ENCODE results near the gene MTNR1B. TPM values are rescaled to one million over a fixed set of nuclear protein-coding genes. Genes with fewer than 3 reads are reported as not detected.

The MTNR1B gene
- total RNA-seq, 2 donors from 2014 or later, result 0.62 TPM; not detected in 1

- no peak for TF ChIP-seq CTCF (IDR thresholded peaks at IDR 0.05)
- TF ChIP-seq POLR2AphosphoS5 (IDR thresholded peaks at IDR 0.05), result no peak
- TF ChIP-seq POLR2A (IDR thresholded peaks at IDR 0.05), result no peak
- no peak overlapping the region for H3K27ac ChIP-seq
- WGBS, result 90% methylated on average over 1 of the region's 1 CpG
- intact Hi-C loops (cut with DNase I), result no loop called here
- H3K27me3 ChIP-seq (replicated peaks; ENCODE audit: insufficient read depth), result no peaks in the 10 kb centered on the region
- H3K9me3 ChIP-seq, result no peaks in the 10 kb centered on the region
- DNase-seq (ENCODE audit: low spot score), result no peak
- H3K4me1 ChIP-seq (replicated peaks), result no peaks in the 10 kb centered on the region
- H3K36me3 ChIP-seq, result no peaks in the 10 kb centered on the region
- H3K4me3 ChIP-seq, result no peak overlapping the region
These were observed 47.1 kb downstream of the MTNR1B start for GRCh38 chr11:93016595-93016994.

GRCh38 chr11:93017821-93018690, 48.6 kb downstream of the MTNR1B start:
- TF ChIP-seq POLR2AphosphoS5 (IDR thresholded peaks at IDR 0.05) (no peak), CTCF (IDR thresholded peaks at IDR 0.05) (no peak), POLR2A (IDR thresholded peaks at IDR 0.05) (no peak)
- Histone ChIP-seq H3K36me3 (no peaks in the 10 kb centered on the region), H3K4me3 (no peak overlapping the region), H3K4me1 (replicated peaks) (no peaks in the 10 kb centered on the region), H3K27me3 (replicated peaks; ENCODE audit: insufficient read depth) (no peaks in the 10 kb centered on the region), H3K9me3 (no peaks in the 10 kb centered on the region), H3K27ac (no peak overlapping the region)
- no peak for DNase-seq (ENCODE audit: low spot score)
- intact Hi-C loops (cut with DNase I), result no loop called here
- 84% methylated on average over 9 of the region's 9 CpGs for WGBS

GRCh38 chr11:93020248-93021046, 51.0 kb downstream of the MTNR1B start:
- WGBS, result 24% methylated on average over 5 of the region's 5 CpGs
- H3K27me3 ChIP-seq (replicated peaks; ENCODE audit: insufficient read depth), result no peaks in the 10 kb centered on the region
- no peak overlapping the region for H3K4me3 ChIP-seq
- H3K36me3 ChIP-seq, result no peaks in the 10 kb centered on the region
- TF ChIP-seq POLR2A (IDR thresholded peaks at IDR 0.05) (no peak), POLR2AphosphoS5 (IDR thresholded peaks at IDR 0.05) (no peak), CTCF (IDR thresholded peaks at IDR 0.05) (no peak)
- intact Hi-C loops (cut with DNase I), result no loop called here
- H3K9me3 ChIP-seq, result no peaks in the 10 kb centered on the region
- H3K4me1 ChIP-seq (replicated peaks), result no peaks in the 10 kb centered on the region
- no peak overlapping the region for H3K27ac ChIP-seq
- no peak for DNase-seq (ENCODE audit: low spot score)

DNA sequence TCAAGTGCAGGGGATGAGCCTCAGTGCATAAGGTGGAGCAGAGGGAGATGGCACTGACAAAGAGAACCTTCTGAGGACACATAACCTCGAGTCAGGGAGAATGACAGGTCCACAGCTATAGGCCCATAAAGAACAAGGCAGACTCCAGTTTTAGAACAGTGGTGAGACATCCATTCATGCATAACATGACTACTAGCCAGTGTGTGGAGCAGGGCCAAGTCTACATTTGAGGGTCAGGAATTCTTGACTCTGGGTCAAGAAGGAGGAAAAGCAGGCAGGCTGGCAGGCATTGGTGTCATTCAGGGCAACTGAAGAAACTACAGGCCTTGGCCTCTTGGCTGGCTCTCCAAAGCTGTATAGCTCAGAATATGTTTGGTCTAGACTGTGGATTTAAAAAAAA, 54.9 kb downstream of the MTNR1B start:
- WGBS, result 79% methylated on average over 1 of the region's 1 CpG

More for the DNA sequence above, 54.9 kb downstream of the MTNR1B start:
- no peak for TF ChIP-seq CTCF (IDR thresholded peaks at IDR 0.05)
- TF ChIP-seq POLR2AphosphoS5 (IDR thresholded peaks at IDR 0.05), result no peak
- no peak for TF ChIP-seq POLR2A (IDR thresholded peaks at IDR 0.05)
- no peak overlapping the region for H3K27ac ChIP-seq
- no peak for DNase-seq (ENCODE audit: low spot score)
- no peaks in the 10 kb centered on the region for H3K27me3 ChIP-seq (replicated peaks; ENCODE audit: insufficient read depth)
- H3K4me1 ChIP-seq (replicated peaks), result no peaks in the 10 kb centered on the region
- no peaks in the 10 kb centered on the region for H3K36me3 ChIP-seq
- no peak overlapping the region for H3K4me3 ChIP-seq
- intact Hi-C loops (cut with DNase I), result no loop called here
- no peaks in the 10 kb centered on the region for H3K9me3 ChIP-seq
